Loucy (cell line): ENCODE measurements around the gene ARHGAP10.

Source experiments
- H2AFZ ChIP-seq: fragments of 200-600 bp; sonication (generic); 2 replicates; pipeline ENCODE4 v1.6.0; 2016; ENCODE audit warnings: antibody characterized with exemption, mild to moderate bottlenecking, low read length, moderate library complexity
- H3F3A ChIP-seq: fragments of 200-600 bp; 2 replicates; pipeline ENCODE4 v1.6.0; 2016; ENCODE audit warnings: antibody characterized with exemption, low read depth, mild to moderate bottlenecking
- H3K27me3 ChIP-seq: fragments of 200-600 bp; sonication (generic); 2 replicates; pipeline ENCODE4 v1.6.1; 2014; ENCODE audit warnings: low read length, mild to moderate bottlenecking; ENCODE audit not compliant: insufficient read depth, poor library complexity, severe bottlenecking
- H3K36me3 ChIP-seq: fragments of 200-600 bp; sonication (generic); 2 replicates; pipeline ENCODE4 v1.6.1; 2016; ENCODE audit warnings: low read length; ENCODE audit not compliant: insufficient read depth
- H3K4me1 ChIP-seq: fragments of 200-600 bp; sonication (generic); 2 replicates; pipeline ENCODE4 v1.5.1; 2014; ENCODE audit warnings: low read length, mild to moderate bottlenecking; ENCODE audit not compliant: insufficient read depth, poor library complexity, severe bottlenecking
- H3K4me2 ChIP-seq: fragments of 200-600 bp; sonication (generic); 2 replicates; pipeline ENCODE4 v1.6.0; 2014; ENCODE audit warnings: antibody characterized with exemption, low read length, low read depth, mild to moderate bottlenecking; ENCODE audit not compliant: poor library complexity, severe bottlenecking
- H3K4me3 ChIP-seq: fragments of 200-600 bp; sonication (generic); 2 replicates; pipeline ENCODE4 v1.5.1; 2014; ENCODE audit warnings: low read length, mild to moderate bottlenecking, mixed read lengths; ENCODE audit not compliant: poor library complexity, severe bottlenecking
- H3K79me2 ChIP-seq: fragments of 200-600 bp; sonication (generic); 2 replicates; pipeline ENCODE4 v1.6.1; 2014; ENCODE audit warnings: low read length; ENCODE audit not compliant: insufficient read depth
- H3K9ac ChIP-seq: fragments of 200-600 bp; sonication (generic); 2 replicates; pipeline ENCODE4 v1.6.0; 2014; ENCODE audit warnings: mild to moderate bottlenecking, low read depth, low read length, moderate library complexity; ENCODE audit not compliant: poor library complexity, severe bottlenecking
- H3K9me2 ChIP-seq: fragments of 200-600 bp; sonication (generic); replicated peaks from 2 replicates; pipeline ENCODE4 v1.6.1; 2016; ENCODE audit warnings: low read depth, low read length, mixed read lengths
- H3K9me3 ChIP-seq: fragments of 200-600 bp; sonication (generic); 2 replicates; pipeline ENCODE4 v1.6.1; 2014; ENCODE audit warnings: mild to moderate bottlenecking, antibody characterized with exemption, low read length, low read depth; ENCODE audit not compliant: insufficient read depth
- H4K20me1 ChIP-seq: fragments of 200-600 bp; sonication (generic); 2 replicates; pipeline ENCODE4 v1.6.0; 2014; ENCODE audit warnings: antibody characterized with exemption, low read length, mild to moderate bottlenecking; ENCODE audit not compliant: insufficient read depth, poor library complexity, severe bottlenecking
- CTCF ChIP-seq: fragments of 200-600 bp; sonication (generic); conservative IDR thresholded peaks from 2 replicates; pipeline ENCODE4 v1.5.1; 2014; ENCODE audit warnings: mild to moderate bottlenecking, antibody characterized with exemption, low read length
- EZH2phosphoT487 ChIP-seq: fragments of 200-600 bp; IDR thresholded peaks from 2 replicates; pipeline ENCODE4 v1.6.1; 2018; ENCODE audit warnings: antibody characterized with exemption, mild to moderate bottlenecking, moderate library complexity, borderline replicate concordance

ARHGAP10 gene

GRCh38 chr4:147933779-147934178 lies 201.9 kb downstream of the ARHGAP10 start:
- Histone ChIP-seq H4K20me1 (no peaks in the 10 kb centered on the region), H3K79me2 (no peaks in the 10 kb centered on the region), H3K4me3 (no peak overlapping the region), H2AFZ (no peak overlapping the region), H3K27me3 (no peaks in the 10 kb centered on the region), H3K4me1 (no peaks in the 10 kb centered on the region), H3K36me3 (peaks cover 3% of the 10 kb centered on the region; the same call in 1 of the 2 replicates), H3F3A (no peaks in the 10 kb centered on the region), H3K9me2 (no peaks in the 10 kb centered on the region), H3K9ac (no peak overlapping the region), H3K4me2 (no peak overlapping the region), H3K9me3 (no peaks in the 10 kb centered on the region)
- TF ChIP-seq CTCF (no peak), EZH2phosphoT487 (no peak)

GRCh38 chr4:147938496-147938895 lies 206.6 kb downstream of the ARHGAP10 start:
- Histone ChIP-seq H3K9ac (no peak overlapping the region), H3K36me3 (no peaks in the 10 kb centered on the region), H3K4me2 (no peak overlapping the region), H3F3A (no peaks in the 10 kb centered on the region), H2AFZ (no peak overlapping the region), H3K9me3 (no peaks in the 10 kb centered on the region), H3K4me1 (peaks cover 11% of the 10 kb centered on the region), H4K20me1 (no peaks in the 10 kb centered on the region), H3K4me3 (no peak overlapping the region), H3K9me2 (no peaks in the 10 kb centered on the region), H3K79me2 (no peaks in the 10 kb centered on the region), H3K27me3 (no peaks in the 10 kb centered on the region)
- TF ChIP-seq EZH2phosphoT487 (no peak), CTCF (no peak)

GRCh38 chr4:147940171-147940570 lies 208.3 kb downstream of the ARHGAP10 start:
- TF ChIP-seq EZH2phosphoT487 (no peak), CTCF (no peak)
- no peaks in the 10 kb centered on the region for H3K9me2 ChIP-seq
- H3K4me1 ChIP-seq: peaks cover 27% of the 10 kb centered on the region
- H3K9ac ChIP-seq: no peak overlapping the region
- H3K4me2 ChIP-seq: no peak overlapping the region
- no peaks in the 10 kb centered on the region for H3F3A ChIP-seq
- H2AFZ ChIP-seq: no peak overlapping the region
- no peaks in the 10 kb centered on the region for H3K9me3 ChIP-seq
- no peaks in the 10 kb centered on the region for H4K20me1 ChIP-seq
- no peaks in the 10 kb centered on the region for H3K79me2 ChIP-seq
- no peak overlapping the region for H3K4me3 ChIP-seq
- H3K36me3 ChIP-seq: no peaks in the 10 kb centered on the region
- no peaks in the 10 kb centered on the region for H3K27me3 ChIP-seq
